IPS-20b (cell line): ENCODE measurements around the gene ORC5.
"Not testable (repeated sequence)": the region's sequence is repeated elsewhere in the genome, so short reads cannot be mapped to it uniquely, and the experiment has no call there.

ENCODE experiments used
- H3K27ac ChIP-seq: one replicate; pipeline ENCODE4 v1.5.1; 2013; ENCODE audit warnings: low read length
- H3K27me3 ChIP-seq: 2 replicates; pipeline ENCODE4 v1.6.1; 2013; ENCODE audit warnings: mild to moderate bottlenecking, low read length, inconsistent platforms; ENCODE audit not compliant: insufficient read depth
- H3K36me3 ChIP-seq: 2 replicates; pipeline ENCODE4 v1.6.1; 2013; ENCODE audit warnings: low read depth, mild to moderate bottlenecking, inconsistent platforms, low read length, moderate library complexity; ENCODE audit not compliant: insufficient read depth
- H3K4me1 ChIP-seq: 2 replicates; pipeline ENCODE4 v1.6.1; 2013; ENCODE audit warnings: mild to moderate bottlenecking, control low read depth, inconsistent platforms, low read length, moderate library complexity; ENCODE audit not compliant: insufficient read depth
- H3K4me3 ChIP-seq: 2 replicates; pipeline ENCODE4 v1.5.1; 2013; ENCODE audit warnings: mild to moderate bottlenecking, low read length, inconsistent platforms
- H3K9ac ChIP-seq: 2 replicates; pipeline ENCODE4 v1.6.1; 2013; ENCODE audit warnings: low read depth, mild to moderate bottlenecking, inconsistent platforms, low read length, moderate library complexity
- H3K9me3 ChIP-seq: 2 replicates; pipeline ENCODE4 v1.6.1; 2013; ENCODE audit warnings: mild to moderate bottlenecking, low read depth, low read length, inconsistent platforms; ENCODE audit not compliant: insufficient read depth

ORC5 gene

DNA sequence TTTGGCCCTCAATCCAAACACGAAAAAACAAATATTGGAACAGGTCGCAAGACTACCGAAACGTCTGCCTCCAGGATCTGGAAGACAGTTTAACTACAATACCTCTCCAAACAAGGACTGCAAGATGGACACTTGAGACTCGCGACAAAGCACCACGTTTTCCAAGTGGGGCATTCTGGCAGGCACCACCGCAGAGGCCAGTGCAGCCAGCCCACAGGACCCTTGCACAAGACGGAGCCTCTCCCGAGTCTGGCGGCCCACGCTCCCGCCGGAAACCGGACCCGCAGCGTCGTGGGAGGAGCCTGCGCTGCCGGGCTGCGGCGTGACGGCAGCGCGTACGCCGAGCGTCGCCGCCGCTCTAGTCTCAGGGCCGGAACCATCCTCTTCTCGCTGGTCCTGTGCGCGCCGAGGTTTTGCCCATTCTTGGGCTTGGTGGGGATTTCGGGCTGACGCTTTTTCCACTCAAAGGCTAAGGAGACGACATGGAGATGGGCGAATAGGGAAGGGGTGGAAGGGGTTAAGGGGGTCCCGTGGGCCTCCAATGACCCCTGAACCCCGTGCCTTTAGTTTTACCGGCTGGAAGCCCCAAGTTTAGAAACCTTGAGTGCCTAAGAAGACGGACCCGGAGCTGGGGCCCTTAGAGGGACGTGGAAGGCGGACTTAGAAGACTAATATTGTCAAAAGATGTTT is at the start of gene ORC5:
ORC5 (minus strand) TSS at position 283 of the 690 bp plus-strand sequence; CDS start at position 174, 109 bp downstream.
- H3K27ac ChIP-seq: peak within 1 kb of the TSS; percentile 30
- H3K36me3 ChIP-seq: peaks cover 13% of the 10 kb centered on the region
- H3K27me3 ChIP-seq: no peaks in the 10 kb centered on the region
- H3K9ac ChIP-seq: peak within 1 kb of the TSS; percentile 99
- peak within 1 kb of the TSS; percentile 100 for H3K4me3 ChIP-seq
- peaks cover 2% of the 10 kb centered on the region; the same call in 1 of the 2 replicates for H3K4me1 ChIP-seq
- peaks cover 8% of the 10 kb centered on the region for H3K9me3 ChIP-seq

DNA sequence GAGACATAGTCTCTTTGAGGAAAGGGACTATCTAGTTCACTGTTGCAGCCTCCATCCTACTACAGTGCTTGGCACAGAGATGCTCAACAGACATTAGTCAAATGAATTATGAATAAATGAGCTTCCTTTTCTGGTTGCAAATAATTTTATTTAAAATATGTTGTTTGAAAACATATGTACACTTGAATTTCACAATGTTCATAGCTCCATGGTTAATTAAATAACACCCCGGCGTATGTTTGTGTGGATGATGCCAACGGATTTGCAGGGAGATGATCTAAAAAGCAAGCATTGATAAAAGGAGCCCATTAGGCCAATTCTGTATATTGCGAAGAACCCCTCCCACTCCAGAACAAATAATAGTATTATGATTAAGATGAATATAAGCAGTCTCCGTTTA is 47.8 kb upstream of the ORC5 start:
- Histone ChIP-seq H3K4me1 (no peaks in the 10 kb centered on the region), H3K27ac (no peak overlapping the region), H3K9me3 (no peaks in the 10 kb centered on the region), H3K4me3 (no peak overlapping the region), H3K27me3 (no peaks in the 10 kb centered on the region), H3K9ac (no peak overlapping the region), H3K36me3 (no peaks in the 10 kb centered on the region)

DNA sequence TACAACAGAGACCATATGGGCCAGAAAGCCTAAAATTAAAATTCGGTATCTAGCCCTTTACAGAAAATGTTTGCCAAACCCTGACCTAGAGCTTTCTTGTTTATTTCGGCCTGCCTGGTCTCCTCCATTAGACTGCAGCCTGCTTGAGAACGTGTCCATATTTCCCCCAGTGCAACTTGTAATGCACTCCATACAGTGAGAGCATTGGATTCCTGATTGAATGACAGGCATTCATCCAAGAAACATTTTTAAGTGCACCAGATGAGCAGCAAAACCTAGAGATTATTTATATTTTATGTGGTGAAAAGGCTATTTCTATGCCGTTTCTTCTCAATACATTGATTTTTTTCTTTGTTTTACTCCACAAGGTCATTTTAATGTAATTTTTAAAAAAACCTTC is 47.4 kb upstream of the ORC5 start:
- Histone ChIP-seq H3K27me3 (no peaks in the 10 kb centered on the region), H3K4me1 (no peaks in the 10 kb centered on the region), H3K4me3 (no peak overlapping the region)

DNA sequence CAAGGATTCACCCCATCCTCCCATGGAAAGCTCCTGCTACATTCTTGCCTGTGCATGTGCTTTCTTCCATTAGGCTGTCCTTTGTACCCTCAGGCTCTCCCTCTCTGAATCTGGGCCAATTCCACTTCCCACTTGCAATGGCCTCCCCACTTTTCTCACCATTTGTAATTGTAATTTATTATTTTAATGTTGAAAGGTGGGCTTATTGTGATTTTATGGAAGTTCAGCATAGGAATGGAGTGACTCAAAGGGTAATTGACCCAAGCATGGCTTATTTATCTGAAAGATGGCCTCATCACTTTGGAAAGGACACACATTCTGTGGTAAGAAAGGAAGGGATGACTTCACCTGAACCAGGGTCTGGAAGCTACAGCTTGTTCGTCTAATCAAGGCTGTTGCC is 46.9 kb upstream of the ORC5 start:
- Histone ChIP-seq H3K27me3 (no peaks in the 10 kb centered on the region), H3K36me3 (no peaks in the 10 kb centered on the region), H3K9me3 (no peaks in the 10 kb centered on the region), H3K4me1 (no peaks in the 10 kb centered on the region), H3K27ac (no peak overlapping the region), H3K9ac (no peak overlapping the region), H3K4me3 (no peak overlapping the region)

More for the DNA sequence above, 47.4 kb upstream of the ORC5 start:
- Histone ChIP-seq H3K27ac (no peak overlapping the region), H3K9ac (no peak overlapping the region), H3K9me3 (no peaks in the 10 kb centered on the region), H3K36me3 (no peaks in the 10 kb centered on the region)

DNA sequence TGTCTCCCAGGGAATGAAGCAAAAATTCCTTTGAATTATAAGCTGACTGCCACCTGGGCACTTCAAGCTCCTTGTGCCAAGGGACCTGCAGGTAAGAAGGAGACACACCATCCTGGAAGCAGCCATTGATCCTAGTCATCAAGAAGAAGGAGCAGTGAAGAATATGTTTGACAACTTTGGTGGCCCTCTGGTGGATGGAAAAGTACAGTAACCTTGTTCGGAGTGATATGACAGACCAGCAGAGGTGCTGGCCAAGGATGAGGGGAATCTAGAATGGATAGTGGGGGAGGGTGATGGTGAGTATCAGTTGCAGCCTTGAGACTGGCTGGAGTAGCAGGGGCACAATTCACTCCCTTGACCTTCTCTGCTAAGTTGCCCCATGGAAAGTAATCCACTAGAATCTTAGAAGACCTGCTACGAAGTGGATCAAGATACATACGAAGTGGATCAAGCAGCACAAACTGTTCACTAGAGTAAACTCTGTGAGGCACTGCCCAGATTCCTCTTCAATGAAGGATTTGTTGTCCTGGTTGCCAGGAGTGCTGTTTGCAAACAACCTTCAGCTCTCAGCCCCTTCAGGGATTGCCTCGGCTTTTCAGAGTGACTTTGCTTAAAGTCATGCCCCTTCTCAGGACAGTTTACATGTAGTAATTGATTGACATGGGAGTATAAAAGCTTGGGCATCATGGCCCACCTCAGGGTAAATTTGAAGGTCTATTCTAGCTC is 44.8 kb upstream of the ORC5 start:
- Histone ChIP-seq H3K4me3 (no peak overlapping the region), H3K27me3 (no peaks in the 10 kb centered on the region), H3K4me1 (no peaks in the 10 kb centered on the region), H3K9me3 (no peaks in the 10 kb centered on the region), H3K9ac (no peak overlapping the region), H3K27ac (no peak overlapping the region), H3K36me3 (no peaks in the 10 kb centered on the region)

DNA sequence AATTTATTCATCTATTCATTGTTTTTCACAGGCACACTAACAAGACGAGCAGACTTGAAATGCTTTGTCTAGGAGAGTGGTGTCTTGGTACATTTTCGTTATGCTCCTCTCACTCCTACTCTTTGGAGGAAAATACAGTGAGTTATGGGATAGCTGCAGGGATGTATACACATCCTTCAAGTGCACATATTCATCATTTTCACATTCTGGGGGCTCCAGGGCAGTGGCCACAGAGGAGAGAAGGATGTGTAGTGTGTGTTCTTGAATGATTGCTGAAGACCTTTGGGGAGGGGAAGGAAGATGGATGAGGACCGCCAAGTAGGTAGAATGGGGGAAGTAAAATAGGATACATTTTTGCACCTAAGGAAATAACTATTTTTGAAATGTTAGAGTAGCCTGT is 34.8 kb upstream of the ORC5 start:
- H3K9ac ChIP-seq: no peak overlapping the region
- no peaks in the 10 kb centered on the region; the same call in 1 of the 2 replicates for H3K27me3 ChIP-seq
- H3K4me1 ChIP-seq: no peaks in the 10 kb centered on the region
- no peak overlapping the region for H3K4me3 ChIP-seq
- H3K9me3 ChIP-seq: no peaks in the 10 kb centered on the region; the same call in 1 of the 2 replicates
- H3K36me3 ChIP-seq: no peaks in the 10 kb centered on the region
- H3K27ac ChIP-seq: no peak overlapping the region

DNA sequence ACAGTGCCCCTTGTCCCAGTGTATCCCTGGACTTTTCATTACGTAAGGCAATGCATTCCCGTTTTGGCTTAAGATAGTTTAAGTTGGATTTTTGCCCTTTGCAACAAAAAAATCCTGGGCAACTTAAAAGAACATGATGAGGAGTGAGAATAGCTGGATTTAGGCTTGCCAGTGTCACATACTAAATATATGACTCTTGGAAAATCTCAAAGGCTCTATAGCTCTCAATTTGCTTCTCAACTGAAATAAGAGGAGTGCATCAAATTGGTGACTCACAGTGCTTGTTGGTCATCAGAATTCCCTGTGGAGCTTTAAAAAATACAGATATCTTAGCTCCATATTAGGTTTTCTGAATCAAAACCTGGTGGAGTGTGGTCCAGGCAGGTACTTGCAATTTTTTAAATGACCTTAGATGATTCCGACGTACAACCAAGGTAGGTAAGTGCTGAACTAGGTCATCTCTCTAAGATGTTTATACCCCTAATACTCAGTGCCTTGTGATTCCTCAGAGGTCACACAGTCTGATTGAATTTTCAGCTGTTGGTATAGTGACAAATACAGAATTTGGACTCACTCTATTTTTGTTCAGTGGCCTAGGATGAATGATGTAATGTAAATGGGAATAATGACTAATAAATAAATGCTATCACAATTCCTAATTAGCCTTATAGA is 33.9 kb upstream of the ORC5 start:
- no peaks in the 10 kb centered on the region for H3K4me1 ChIP-seq
- no peaks in the 10 kb centered on the region; the same call in 1 of the 2 replicates for H3K27me3 ChIP-seq
- no peak overlapping the region for H3K4me3 ChIP-seq
- no peak overlapping the region for H3K27ac ChIP-seq
- no peaks in the 10 kb centered on the region for H3K36me3 ChIP-seq
- H3K9ac ChIP-seq: no peak overlapping the region
- H3K9me3 ChIP-seq: no peaks in the 10 kb centered on the region; the same call in 1 of the 2 replicates

DNA sequence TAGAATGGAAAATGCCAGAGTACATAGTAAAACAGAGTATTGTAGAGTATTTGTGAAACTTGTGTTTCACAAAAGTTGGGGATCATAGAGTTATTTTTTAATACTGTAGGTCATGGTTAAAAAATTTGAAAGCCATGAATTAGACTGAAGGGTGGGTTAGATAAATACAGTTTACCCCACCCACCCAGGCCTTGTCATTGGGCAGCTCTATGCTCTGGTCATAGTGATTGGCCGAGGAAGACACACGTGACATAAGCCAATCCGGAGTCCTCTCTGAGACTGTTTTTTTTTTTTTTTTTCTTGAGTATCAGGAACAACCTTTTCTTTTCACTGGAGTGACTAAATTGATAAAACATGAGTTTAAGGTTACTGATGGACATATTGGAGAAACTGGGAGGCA is 33.3 kb upstream of the ORC5 start:
- H3K27me3 ChIP-seq: no peaks in the 10 kb centered on the region; the same call in 1 of the 2 replicates
- no peak overlapping the region for H3K4me3 ChIP-seq
- no peaks in the 10 kb centered on the region for H3K4me1 ChIP-seq
- H3K27ac ChIP-seq: no peak overlapping the region
- H3K36me3 ChIP-seq: no peaks in the 10 kb centered on the region
- no peaks in the 10 kb centered on the region; the same call in 1 of the 2 replicates for H3K9me3 ChIP-seq
- no peak overlapping the region for H3K9ac ChIP-seq

DNA sequence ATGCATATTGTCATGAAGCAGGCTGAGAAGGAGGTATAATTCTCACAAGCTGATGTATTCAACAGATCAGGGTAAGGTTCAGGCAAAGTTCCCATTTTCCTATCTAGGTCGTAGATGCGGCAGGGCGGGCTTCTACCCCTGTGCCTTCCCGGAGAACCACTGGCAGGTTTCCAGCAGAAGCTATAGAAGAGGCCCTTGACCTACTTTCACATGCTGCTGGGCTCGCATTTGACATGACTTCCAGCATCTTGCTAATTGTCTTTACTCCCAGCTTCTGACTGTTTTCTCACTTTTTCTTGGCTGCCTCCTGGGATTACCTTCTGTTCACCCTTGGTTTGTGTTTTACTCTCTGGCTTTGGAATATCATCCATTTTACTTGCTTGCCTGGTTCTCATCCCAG is 32.6 kb upstream of the ORC5 start:
- H3K4me3 ChIP-seq: no peak overlapping the region
- H3K36me3 ChIP-seq: no peaks in the 10 kb centered on the region
- H3K4me1 ChIP-seq: no peaks in the 10 kb centered on the region
- no peak overlapping the region for H3K9ac ChIP-seq
- H3K27ac ChIP-seq: no peak overlapping the region
- H3K9me3 ChIP-seq: no peaks in the 10 kb centered on the region; the same call in 1 of the 2 replicates
- H3K27me3 ChIP-seq: no peaks in the 10 kb centered on the region; the same call in 1 of the 2 replicates

DNA sequence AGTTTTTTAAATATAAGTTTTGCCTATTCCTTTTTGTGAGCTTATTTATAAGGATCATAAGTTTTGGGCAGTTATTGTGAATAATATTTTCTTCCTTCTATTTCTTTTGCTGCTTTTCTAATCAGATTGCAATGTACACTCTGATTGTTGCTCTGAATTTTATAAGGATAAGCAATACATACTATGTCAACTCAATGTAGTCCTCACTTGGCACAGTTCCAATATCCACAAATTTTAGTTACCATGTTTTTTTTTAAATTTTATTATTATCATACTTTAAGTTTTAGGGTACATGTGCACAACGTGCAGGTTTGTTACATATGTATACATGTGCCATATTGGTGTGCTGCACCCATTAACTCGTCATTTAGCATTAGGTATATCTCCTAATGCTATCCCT is 27.2 kb upstream of the ORC5 start:
- not testable (repeated sequence) for H3K27ac ChIP-seq, H3K4me3 ChIP-seq, H3K9ac ChIP-seq, H3K36me3 ChIP-seq, H3K4me1 ChIP-seq, H3K9me3 ChIP-seq, H3K27me3 ChIP-seq

DNA sequence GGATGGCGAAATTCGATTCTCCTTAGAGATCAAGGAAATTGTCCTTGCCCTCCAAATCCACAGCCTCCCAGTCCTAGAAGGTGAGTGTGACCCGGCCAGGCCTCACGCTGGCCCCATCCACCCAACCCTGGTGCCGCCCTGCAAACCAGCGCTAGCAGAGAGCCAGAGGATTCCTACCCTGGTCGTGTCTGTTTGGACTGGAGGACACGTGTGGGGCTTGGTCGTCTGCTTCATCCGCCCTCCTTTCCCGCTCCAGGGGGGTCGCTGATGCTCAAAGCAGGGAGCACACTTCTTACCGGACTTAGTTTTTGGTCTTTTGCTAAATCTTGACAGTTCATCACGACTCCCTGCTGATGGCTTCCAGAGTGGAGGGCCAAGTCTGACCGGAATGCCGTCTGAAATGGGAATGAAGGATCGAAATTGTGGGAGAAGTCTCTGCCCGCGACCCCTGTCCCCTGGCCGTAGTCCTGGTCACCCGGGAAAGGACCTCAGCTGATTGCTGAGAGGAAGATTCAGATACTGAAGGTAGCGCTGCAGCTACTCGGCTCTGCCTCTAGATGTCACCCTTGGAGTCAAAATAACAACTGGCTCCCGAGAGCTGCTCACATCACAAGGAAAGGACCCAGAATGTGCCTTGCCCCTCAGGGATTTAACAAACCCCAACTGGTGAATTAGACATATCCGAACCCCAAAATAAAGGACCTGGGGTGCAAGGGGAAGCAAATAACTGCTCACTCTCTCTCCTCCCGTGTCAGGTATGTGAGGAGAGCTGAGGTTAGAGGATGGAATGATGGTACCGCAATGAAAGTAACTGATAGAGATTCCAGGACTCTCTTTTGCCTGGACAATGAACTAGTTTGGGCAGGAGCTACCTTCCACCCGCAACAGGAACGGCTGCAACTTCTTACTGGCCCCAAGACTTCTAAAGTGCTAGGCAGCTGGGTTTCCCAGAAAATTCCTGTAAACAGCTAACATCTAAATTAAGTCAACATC is 23.5 kb upstream of the ORC5 start:
- no peaks in the 10 kb centered on the region for H3K9me3 ChIP-seq
- H3K4me3 ChIP-seq: peak overlapping the region; percentile 37; the same call in 1 of the 2 replicates
- 0 out of 2 replicates have a peak, but pooled peaks cover 6% of the 10 kb centered on the region for H3K27me3 ChIP-seq
- H3K9ac ChIP-seq: no peak overlapping the region; the same call in 1 of the 2 replicates
- no peaks in the 10 kb centered on the region for H3K36me3 ChIP-seq
- H3K27ac ChIP-seq: no peak overlapping the region
- H3K4me1 ChIP-seq: no peaks in the 10 kb centered on the region
